NB4 (cell line): ENCODE measurements around the gene FRMPD4.

Source experiments
- MYC ChIP-seq: IDR thresholded peaks from 2 replicates; pipeline ENCODE4 v1.6.1; 2011; ENCODE audit warnings: low read depth, low read length
- POLR2A ChIP-seq: IDR thresholded peaks from 2 replicates; pipeline ENCODE4 v1.6.1; 2011; ENCODE audit warnings: mild to moderate bottlenecking; ENCODE audit not compliant: insufficient read length; ENCODE audit errors: extremely low read depth
- TF ChIP-seq, protein P1 (sequence below): IDR thresholded peaks from one replicate; pipeline ENCODE4 v1.5.1; 2012; ENCODE audit warnings: low read depth, low read length
- TF ChIP-seq, protein P2 (sequence below): IDR thresholded peaks from 2 replicates; pipeline ENCODE4 v1.6.1; 2011; ENCODE audit warnings: low read depth, low read length

DNA sequence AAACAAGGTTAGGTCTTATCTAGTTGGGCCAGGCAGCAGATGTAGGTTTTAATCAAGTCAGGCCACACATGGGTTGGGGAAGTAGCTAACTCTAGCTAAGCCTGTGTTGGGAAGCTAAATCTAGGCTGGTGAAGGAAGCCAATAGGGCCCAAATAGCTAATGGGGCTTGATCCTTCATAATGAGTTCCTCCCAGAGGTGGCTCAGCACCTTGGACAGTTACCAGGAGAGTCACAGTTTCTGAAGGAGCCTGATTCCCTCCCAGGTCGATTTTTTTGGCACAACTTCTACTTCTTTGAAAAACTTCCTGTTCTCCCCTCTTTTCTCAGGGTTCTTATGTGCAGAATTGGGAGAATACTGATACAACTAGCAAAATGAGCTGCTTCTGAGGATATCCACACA lies 410.5 kb downstream of the FRMPD4 start:
- TF ChIP-seq, protein P1, sequence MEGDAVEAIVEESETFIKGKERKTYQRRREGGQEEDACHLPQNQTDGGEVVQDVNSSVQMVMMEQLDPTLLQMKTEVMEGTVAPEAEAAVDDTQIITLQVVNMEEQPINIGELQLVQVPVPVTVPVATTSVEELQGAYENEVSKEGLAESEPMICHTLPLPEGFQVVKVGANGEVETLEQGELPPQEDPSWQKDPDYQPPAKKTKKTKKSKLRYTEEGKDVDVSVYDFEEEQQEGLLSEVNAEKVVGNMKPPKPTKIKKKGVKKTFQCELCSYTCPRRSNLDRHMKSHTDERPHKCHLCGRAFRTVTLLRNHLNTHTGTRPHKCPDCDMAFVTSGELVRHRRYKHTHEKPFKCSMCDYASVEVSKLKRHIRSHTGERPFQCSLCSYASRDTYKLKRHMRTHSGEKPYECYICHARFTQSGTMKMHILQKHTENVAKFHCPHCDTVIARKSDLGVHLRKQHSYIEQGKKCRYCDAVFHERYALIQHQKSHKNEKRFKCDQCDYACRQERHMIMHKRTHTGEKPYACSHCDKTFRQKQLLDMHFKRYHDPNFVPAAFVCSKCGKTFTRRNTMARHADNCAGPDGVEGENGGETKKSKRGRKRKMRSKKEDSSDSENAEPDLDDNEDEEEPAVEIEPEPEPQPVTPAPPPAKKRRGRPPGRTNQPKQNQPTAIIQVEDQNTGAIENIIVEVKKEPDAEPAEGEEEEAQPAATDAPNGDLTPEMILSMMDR = no peak
- TF ChIP-seq POLR2A (no peak), MYC (no peak)
- TF ChIP-seq, protein P2, sequence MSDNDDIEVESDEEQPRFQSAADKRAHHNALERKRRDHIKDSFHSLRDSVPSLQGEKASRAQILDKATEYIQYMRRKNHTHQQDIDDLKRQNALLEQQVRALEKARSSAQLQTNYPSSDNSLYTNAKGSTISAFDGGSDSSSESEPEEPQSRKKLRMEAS = no peak
